GM12878 (cell line): ENCODE results near the gene REXO1. TPM values are rescaled to one million over a fixed set of nuclear protein-coding genes. Genes with fewer than 3 reads are reported as not detected.
A peak's percentile ranks its signal among the peaks of the same experiment; 100 is the strongest.

ENCODE experiments used
- ATAC-seq: fragments of 200-7000 bp; cut with Tn5 transposase; 3 replicates; pipeline ENCODE4 v1.9.1; 2020; ENCODE audit warnings: mild to moderate bottlenecking, moderate library complexity
- BruUV-seq: library from RNA; stranded (reverse); fragments of 400-500 nt; replicated peaks from 2 replicates; lab custom pipeline; 2021; lab: Mats Ljungman, UMichigan
- CTCF ChIA-PET: fragments of 300-600 bp; sonication (Branson Sonifier 250); formaldehyde crosslinking; extraction: SDS; loops from one replicate; lab custom pipeline; 2021; ENCODE audit warnings: inconsistent platforms; lab: Yijun Ruan, JAX
- POLR2A ChIA-PET: fragments of 350-600 bp; formaldehyde crosslinking; extraction: SDS; loops from one replicate; lab custom pipeline; 2021; ENCODE audit warnings: inconsistent platforms; lab: Charles Lee
- RAD21 ChIA-PET: fragments of 300-600 bp; sonication (Branson Sonifier 250); formaldehyde crosslinking; loops from one replicate; lab custom pipeline; 2023; ENCODE audit warnings: antibody characterized with exemption; ENCODE audit not compliant: unreplicated experiment; lab: Charles Lee
- SMC1A ChIA-PET: fragments of 300-600 bp; sonication (Branson Sonifier 250); formaldehyde crosslinking; loops from one replicate; lab custom pipeline; 2023; ENCODE audit not compliant: unreplicated experiment, uncharacterized antibody; lab: Charles Lee
- DNase-seq: peaks from one replicate; pipeline ENCODE4 v3.0.0-alpha.2; 2011; ENCODE audit warnings: low read depth, low spot score
- FAIRE-seq: peaks from 3 replicates; lab custom pipeline; 2011; peaks lifted over from hg19 to GRCh38; lab: Jason Lieb, UNC
- H2AFZ ChIP-seq: 2 replicates; pipeline ENCODE4 v1.6.0; 2011; ENCODE audit warnings: low read depth, low read length, control low read depth; ENCODE audit not compliant: control insufficient read depth
- H3K27ac ChIP-seq: 2 replicates; pipeline ENCODE4 v1.5.1; 2011; ENCODE audit warnings: control low read depth; ENCODE audit not compliant: control insufficient read depth, insufficient read depth
- H3K27me3 ChIP-seq, 2 experiments: replicated peaks in 1 of 2; 2 replicates each; pipeline versions ENCODE4 v1.6.0 to v1.6.1; 2011; ENCODE audit warnings: low read length in 1 of 2; ENCODE audit not compliant: control insufficient read depth in 2 of 2, insufficient read depth in 2 of 2
- H3K36me3 ChIP-seq, 2 experiments: 2 replicates each; pipeline ENCODE4 v1.5.1; 2011; ENCODE audit warnings: low read length in 1 of 2; ENCODE audit not compliant: control insufficient read depth in 2 of 2, insufficient read depth in 2 of 2
- H3K4me1 ChIP-seq: 2 replicates; pipeline ENCODE4 v1.6.1; 2011; ENCODE audit warnings: mild to moderate bottlenecking, low read length, moderate library complexity, mixed read lengths; ENCODE audit not compliant: control insufficient read depth, insufficient read depth
- H3K4me2 ChIP-seq: 2 replicates; pipeline ENCODE4 v1.6.0; 2011; ENCODE audit warnings: control low read depth; ENCODE audit not compliant: control insufficient read depth, insufficient read depth
- H3K4me3 ChIP-seq: fragments of 200-600 bp; sonication (generic); 2 replicates; pipeline ENCODE4 v1.5.1; 2016
- H3K79me2 ChIP-seq: 2 replicates; pipeline ENCODE4 v1.6.0; 2011; ENCODE audit warnings: low read length; ENCODE audit not compliant: control insufficient read depth, insufficient read depth
- H3K9ac ChIP-seq: 2 replicates; pipeline ENCODE4 v1.8.0; 2011; ENCODE audit warnings: low read length, control low read depth, mixed read lengths; ENCODE audit not compliant: control insufficient read depth, insufficient read depth
- H3K9me3 ChIP-seq: replicated peaks from 3 replicates; pipeline ENCODE4 v1.5.1; 2011; ENCODE audit warnings: mild to moderate bottlenecking, low read length; ENCODE audit not compliant: control insufficient read depth, insufficient read depth
- H4K20me1 ChIP-seq: 2 replicates; pipeline ENCODE4 v1.6.0; 2011; ENCODE audit not compliant: control insufficient read depth, insufficient read depth
- CREM ChIP-seq: IDR thresholded peaks from 2 replicates; pipeline ENCODE4 v1.6.1; 2014; ENCODE audit warnings: antibody characterized with exemption, low read depth
- CTCF ChIP-seq, 3 experiments: IDR thresholded peaks in 2 of 3; conservative IDR thresholded peaks in 1 of 3; 2 replicates each; pipeline ENCODE4 v1.5.1; 2011; ENCODE audit warnings: low read depth in 3 of 3, low read length in 3 of 3, mild to moderate bottlenecking in 3 of 3, control low read depth in 2 of 3, moderate library complexity in 2 of 3, inconsistent platforms in 1 of 3, mixed read lengths in 1 of 3; ENCODE audit not compliant: control insufficient read depth in 2 of 3, insufficient read depth in 1 of 3; ENCODE audit errors: extremely low read depth in 1 of 3
- FOS ChIP-seq: IDR thresholded peaks from 3 replicates; pipeline ENCODE4 v1.6.1; 2011; ENCODE audit warnings: borderline replicate concordance; ENCODE audit not compliant: insufficient read length; ENCODE audit errors: extremely low read depth
- GATAD2B ChIP-seq: fragments of 450-650 bp; conservative IDR thresholded peaks from 2 replicates; pipeline ENCODE4 v1.6.1; 2017; ENCODE audit warnings: low read depth, mild to moderate bottlenecking, moderate library complexity
- IKZF1 ChIP-seq: fragments of 450-650 bp; conservative IDR thresholded peaks from 2 replicates; pipeline ENCODE4 v1.6.1; 2017; ENCODE audit warnings: antibody characterized with exemption, mild to moderate bottlenecking
- MTA3 ChIP-seq: IDR thresholded peaks from 2 replicates; pipeline ENCODE4 v1.6.1; 2012; ENCODE audit warnings: low read length, inconsistent platforms, borderline replicate concordance
- MXI1 ChIP-seq: fragments of 150-350 bp; IDR thresholded peaks from 2 replicates; pipeline ENCODE4 v1.6.1; 2011; ENCODE audit warnings: low read depth, mild to moderate bottlenecking, inconsistent platforms, low read length, improper control_type of control experiment
- NBN ChIP-seq: fragments of 450-650 bp; IDR thresholded peaks from 2 replicates; pipeline ENCODE4 v1.6.1; 2016
- NFYB ChIP-seq: IDR thresholded peaks from 2 replicates; pipeline ENCODE4 v1.6.1; 2011; ENCODE audit warnings: low read depth, mild to moderate bottlenecking, low read length, improper control_type of control experiment, moderate library complexity; ENCODE audit not compliant: insufficient read depth
- NR2C2 ChIP-seq: IDR thresholded peaks from 2 replicates; pipeline ENCODE4 v1.6.1; 2011; ENCODE audit warnings: borderline replicate concordance, low read depth; ENCODE audit not compliant: control insufficient read depth, insufficient read length
- NRF1 ChIP-seq: conservative IDR thresholded peaks from 2 replicates; pipeline ENCODE4 v1.6.1; 2011; ENCODE audit warnings: mild to moderate bottlenecking, low read depth, low read length, improper control_type of control experiment
- PBX3 ChIP-seq: IDR thresholded peaks from 2 replicates; pipeline ENCODE4 v1.6.1; 2011; ENCODE audit warnings: mild to moderate bottlenecking, low read depth, low read length, moderate library complexity; ENCODE audit not compliant: insufficient replicate concordance
- POLR2A ChIP-seq: IDR thresholded peaks from 2 replicates; pipeline ENCODE4 v1.6.1; 2011; ENCODE audit warnings: low read depth, mild to moderate bottlenecking, low read length
- POLR2AphosphoS5 ChIP-seq: IDR thresholded peaks from 2 replicates; pipeline ENCODE4 v1.6.1; 2011; ENCODE audit warnings: mild to moderate bottlenecking, low read length, inconsistent platforms
- RAD21 ChIP-seq: IDR thresholded peaks from 2 replicates; pipeline ENCODE4 v1.6.1; 2011; ENCODE audit warnings: mild to moderate bottlenecking, low read depth, low read length, moderate library complexity; ENCODE audit not compliant: insufficient read depth
- SMARCA5 ChIP-seq: fragments of 450-650 bp; IDR thresholded peaks from 2 replicates; pipeline ENCODE4 v1.6.1; 2017; ENCODE audit warnings: mild to moderate bottlenecking
- TCF3 ChIP-seq: IDR thresholded peaks from 2 replicates; pipeline ENCODE4 v1.6.1; 2012; ENCODE audit warnings: low read depth, mild to moderate bottlenecking, low read length, borderline replicate concordance; ENCODE audit not compliant: insufficient read depth
- YBX1 ChIP-seq: fragments of 450-650 bp; IDR thresholded peaks from 2 replicates; pipeline ENCODE4 v1.6.1; 2016; ENCODE audit warnings: antibody characterized with exemption
- YY1 ChIP-seq: IDR thresholded peaks from 2 replicates; pipeline ENCODE4 v1.6.1; 2011; ENCODE audit warnings: low read depth, mild to moderate bottlenecking, low read length
- WGBS: methylation state at CpG from one replicate; pipeline ENCODE4 v1.1.6; 2016; ENCODE audit warnings: low lambda C conversion rate; ENCODE audit not compliant: insufficient replicate concordance, insufficient coverage; ENCODE audit errors: missing lambda C conversion rate; 5-methylcytosine and 5-hydroxymethylcytosine counted together
- in situ Hi-C: fragments of 300-500 bp; cut with MboI; formaldehyde crosslinking; loops from 9 replicates; pipeline ENCODE4 v1.14.3; 2018; ENCODE audit warnings: mixed read lengths
- intact Hi-C: fragments of 100-400 bp; cut with micrococcal nuclease; formaldehyde crosslinking; loops from one replicate; pipeline ENCODE4 v1.14.2; 2022; ENCODE audit not compliant: unreplicated experiment
- polyA plus RNA-seq, 11 experiments: library from polyadenylated mRNA; depleted of rRNA in 4 of 11; unstranded in 6 of 11; stranded (reverse) in 5 of 11; fragments of >200 nt; fragmentation: Nextera tagmentation in 4 of 11; fragmentation: Illumina TruSeq in 1 of 11; extraction: Ambion mirVana in 4 of 11; extraction: Trizol in 1 of 11; gene quantifications; 1 replicate in 1 of 11; 2 replicates in 10 of 11; pipeline versions ENCODE4 v1.2.1 to v1.2.3, GENCODE V29; 2011 to 2016; ENCODE audit warnings: inconsistent platforms in 2 of 11, missing spikeins in 2 of 11, low read depth in 1 of 11
- total RNA-seq, 4 experiments: library from RNA; depleted of rRNA in 3 of 4; stranded (reverse); fragments of >200 nt in 3 of 4; fragmentation: Illumina TruSeq in 1 of 4; extraction: Trizol in 1 of 4; gene quantifications; 2 replicates each; pipeline versions ENCODE4 v1.2.1 to v1.2.3, GENCODE V29; 2013 to 2021

Gene REXO1
- total and polyA plus RNA-seq, 10 of the 15 experiments (the other 5 are each of a cell fraction or from before 2014, with no cell fraction given) = 0.03 to 45.2 (median 8.4) TPM

- intact Hi-C loops (no loop called here), in situ Hi-C loops (no loop called here)
- ChIA-PET POLR2A (interaction anchor here (1.0 kb wide), 1 partner anchor 222 kb away, joined by 3 read pairs; no protein-coding TSS in a partner anchor), RAD21 (no interaction called here), SMC1A (no interaction called here), CTCF (interaction anchor here (0.8 kb wide), 1 partner anchor 14 kb away, joined by 3 read pairs; no protein-coding TSS in a partner anchor)
- Histone ChIP-seq H3K4me2 (peak overlapping the region; percentile 87), H3K4me1 (peaks cover 3% of the 10 kb centered on the region; the same call in 1 of the 2 replicates), H2AFZ (peak overlapping the region; percentile 88), H3K36me3 (peaks cover 0 to 15% of the 10 kb centered on the region in 2 experiments; a peak in 2 of 4 replicates), H3K79me2 (no peaks in the 10 kb centered on the region), H3K4me3 (peak overlapping the region; percentile 75), H3K9ac (peak overlapping the region; percentile 62), H4K20me1 (no peaks in the 10 kb centered on the region), H3K27ac (peak overlapping the region; percentile 46), H3K9me3 (no peaks in the 10 kb centered on the region), H3K27me3 (no peaks in the 10 kb centered on the region)
- ATAC-seq = peak; percentile 95
- FAIRE-seq = peak; percentile 95
- no TSS peak for BruUV-seq
- DNase-seq = peak; percentile 82
- WGBS = under 1% methylated on average over 33 of the region's 47 CpGs
- TF ChIP-seq NRF1 (0 out of 2 replicates have a peak, but pooled peaks have one; percentile 3), NR2C2 (no peak), NBN (0 out of 2 replicates have a peak, but pooled peaks have one; percentile 70), FOS (no peak), CREM (0 out of 2 replicates have a peak, but pooled peaks have one; percentile 28), IKZF1 (0 out of 2 replicates have a peak, but pooled peaks have one; percentile 9), MXI1 (no peak), PBX3 (no peak), RAD21 (peak; percentile 71), NFYB (no peak), POLR2AphosphoS5 (0 out of 2 replicates have a peak, but pooled peaks have one; percentile 48), MTA3 (no peak), GATAD2B (0 out of 2 replicates have a peak, but pooled peaks have one; percentile 29), POLR2A (peak; percentile 68), YY1 (0 out of 2 replicates have a peak, but pooled peaks have one; percentile 38), SMARCA5 (peak; percentile 45; the same call in 1 of the 2 replicates), YBX1 (no peak), TCF3 (no peak), CTCF (IDR thresholded peaks at IDR 0.05 in 2 of 3, conservative IDR thresholded peaks at IDR 0.05 in 1 of 3; ENCODE audit: control insufficient read depth in 2 of 3, extremely low read depth in 1 of 3, insufficient read depth in 1 of 3, low read depth in 3 of 3, low read length in 3 of 3) (peak; percentile 70 to 78 (median 74))
Observed at GRCh38 chr19:1812426-1813191, 35.7 kb downstream of the REXO1 start.
